Brain microvascular endothelial cell (primary cell): Measurements from ENCODE around the gene DBNDD2.

Experiments used
- DNase-seq: peaks from one replicate; pipeline ENCODE4 v3.0.0-alpha.2; 2020
- H3K27ac ChIP-seq: fragments of 250-450 bp; sonication (Bioruptor Pico); 2 replicates; pipeline ENCODE4 v1.5.1; 2020; ENCODE audit warnings: mild to moderate bottlenecking, moderate library complexity
- H3K27me3 ChIP-seq: fragments of 250-450 bp; sonication (Bioruptor Pico); replicated peaks from 2 replicates; pipeline ENCODE4 v1.5.1; 2020; ENCODE audit warnings: mild to moderate bottlenecking
- H3K36me3 ChIP-seq: fragments of 250-450 bp; sonication (Bioruptor Pico); replicated peaks from 2 replicates; pipeline ENCODE4 v1.5.1; 2020; ENCODE audit warnings: mild to moderate bottlenecking
- H3K4me3 ChIP-seq: 2 replicates; pipeline ENCODE4 v1.5.1; 2011; ENCODE audit warnings: low read depth, mild to moderate bottlenecking, control low read depth, low read length, moderate library complexity
- in situ Hi-C: cut with HindIII; loops from 2 replicates; pipeline ENCODE4 v1.10.0; 2017; ENCODE audit warnings: low sequenced_read_pairs, low pct_ligation_motif_present
- TF ChIP-seq, protein P1 (sequence below): IDR thresholded peaks from 2 replicates; pipeline ENCODE4 v1.5.1; 2011; ENCODE audit warnings: low read depth, mild to moderate bottlenecking, moderate library complexity, low read length, control low read depth, inconsistent platforms; ENCODE audit errors: missing control alignments

Gene DBNDD2

DNA sequence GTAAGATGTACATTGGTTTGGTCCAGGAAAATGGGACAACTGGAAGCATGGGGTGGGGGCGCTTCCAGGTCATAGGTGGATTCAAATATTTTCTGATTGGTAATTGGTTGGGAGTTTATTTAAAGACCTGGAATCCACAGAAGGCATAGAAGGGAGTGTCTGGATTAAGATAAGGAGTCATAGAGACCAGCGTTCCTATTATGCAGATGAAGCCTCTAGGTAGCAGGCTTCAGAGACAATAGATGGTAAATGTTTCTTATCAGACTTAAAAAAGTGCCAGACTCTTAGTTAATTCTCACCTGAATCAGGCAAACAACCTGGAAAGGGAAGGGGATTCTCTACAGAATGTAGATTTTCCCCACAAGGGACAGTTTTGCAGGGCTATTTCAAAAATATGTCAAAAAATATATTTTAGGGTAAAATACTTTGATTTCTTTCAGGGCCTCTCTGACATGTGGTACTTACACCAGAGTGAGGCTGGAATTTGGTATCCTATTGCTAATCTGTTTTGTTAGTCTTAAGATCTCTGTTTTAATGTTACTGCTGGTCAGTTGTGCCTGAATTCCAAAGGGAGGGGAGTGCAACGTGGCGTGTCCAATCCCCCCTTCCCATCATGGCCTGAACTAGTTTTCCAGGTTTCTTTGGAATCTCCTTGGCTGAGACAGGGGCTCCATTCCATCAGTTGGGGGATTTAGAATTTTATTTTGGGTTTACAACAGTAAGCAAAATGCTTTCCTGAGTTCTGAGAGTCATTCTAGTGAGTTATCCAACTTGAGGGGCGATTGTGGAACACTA is 33.0 kb downstream of the DBNDD2 start:
- Histone ChIP-seq H3K4me3 (no peak overlapping the region), H3K36me3 (no peaks in the 10 kb centered on the region), H3K27ac (no peak overlapping the region), H3K27me3 (no peaks in the 10 kb centered on the region)
- no peak for DNase-seq
- TF ChIP-seq, protein P1, sequence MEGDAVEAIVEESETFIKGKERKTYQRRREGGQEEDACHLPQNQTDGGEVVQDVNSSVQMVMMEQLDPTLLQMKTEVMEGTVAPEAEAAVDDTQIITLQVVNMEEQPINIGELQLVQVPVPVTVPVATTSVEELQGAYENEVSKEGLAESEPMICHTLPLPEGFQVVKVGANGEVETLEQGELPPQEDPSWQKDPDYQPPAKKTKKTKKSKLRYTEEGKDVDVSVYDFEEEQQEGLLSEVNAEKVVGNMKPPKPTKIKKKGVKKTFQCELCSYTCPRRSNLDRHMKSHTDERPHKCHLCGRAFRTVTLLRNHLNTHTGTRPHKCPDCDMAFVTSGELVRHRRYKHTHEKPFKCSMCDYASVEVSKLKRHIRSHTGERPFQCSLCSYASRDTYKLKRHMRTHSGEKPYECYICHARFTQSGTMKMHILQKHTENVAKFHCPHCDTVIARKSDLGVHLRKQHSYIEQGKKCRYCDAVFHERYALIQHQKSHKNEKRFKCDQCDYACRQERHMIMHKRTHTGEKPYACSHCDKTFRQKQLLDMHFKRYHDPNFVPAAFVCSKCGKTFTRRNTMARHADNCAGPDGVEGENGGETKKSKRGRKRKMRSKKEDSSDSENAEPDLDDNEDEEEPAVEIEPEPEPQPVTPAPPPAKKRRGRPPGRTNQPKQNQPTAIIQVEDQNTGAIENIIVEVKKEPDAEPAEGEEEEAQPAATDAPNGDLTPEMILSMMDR, result no peak
- in situ Hi-C loops, result no loop called here

DNA sequence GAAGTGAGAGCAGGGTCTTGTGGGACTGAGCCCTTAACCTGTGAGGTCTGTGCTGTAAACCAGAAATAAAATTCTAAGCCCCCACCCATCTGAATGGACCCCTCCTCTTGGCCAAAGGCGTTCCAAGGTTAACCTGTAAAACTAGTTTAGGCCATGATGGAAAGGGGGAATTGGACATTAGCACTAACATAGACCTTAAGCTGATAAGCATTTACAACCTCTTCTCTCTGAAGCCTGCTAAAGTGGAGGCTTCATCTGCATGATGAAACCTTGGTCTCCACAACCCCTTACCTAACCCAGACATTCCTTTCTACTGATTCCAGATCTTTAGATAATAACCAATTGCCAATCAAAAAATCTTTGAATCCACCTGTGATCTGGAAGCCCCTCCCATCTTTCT is 33.7 kb downstream of the DBNDD2 start:
- DNase-seq, result no peak
- in situ Hi-C loops, result no loop called here
- Histone ChIP-seq H3K36me3 (no peaks in the 10 kb centered on the region), H3K27ac (no peak overlapping the region), H3K4me3 (no peak overlapping the region), H3K27me3 (no peaks in the 10 kb centered on the region)
- TF ChIP-seq, protein P1, result no peak

DNA sequence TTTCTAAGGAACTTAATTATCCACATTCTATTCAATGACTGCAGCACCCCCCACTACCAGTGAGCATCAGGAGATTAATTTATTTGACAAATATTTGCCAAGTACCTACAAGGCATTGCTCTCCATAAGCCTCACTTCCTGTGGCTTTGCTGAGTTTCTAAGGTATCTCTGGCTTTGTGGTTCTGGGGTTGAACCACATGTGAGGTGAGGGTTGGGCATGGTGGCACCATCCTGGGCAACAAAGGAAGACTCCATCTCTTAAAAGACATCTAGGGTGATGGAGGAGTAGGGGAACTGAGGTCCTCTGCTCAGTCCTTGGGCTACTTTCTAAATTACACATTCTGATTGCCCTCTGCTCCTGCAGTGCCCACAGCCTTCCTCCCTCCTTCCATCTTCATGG is 36.0 kb downstream of the DBNDD2 start:
- H3K27ac ChIP-seq, result no peak overlapping the region
- no peak for DNase-seq
- H3K27me3 ChIP-seq, result no peaks in the 10 kb centered on the region
- TF ChIP-seq, protein P1, result no peak
- in situ Hi-C loops, result no loop called here
- H3K36me3 ChIP-seq, result no peaks in the 10 kb centered on the region
- no peak overlapping the region for H3K4me3 ChIP-seq

DNA sequence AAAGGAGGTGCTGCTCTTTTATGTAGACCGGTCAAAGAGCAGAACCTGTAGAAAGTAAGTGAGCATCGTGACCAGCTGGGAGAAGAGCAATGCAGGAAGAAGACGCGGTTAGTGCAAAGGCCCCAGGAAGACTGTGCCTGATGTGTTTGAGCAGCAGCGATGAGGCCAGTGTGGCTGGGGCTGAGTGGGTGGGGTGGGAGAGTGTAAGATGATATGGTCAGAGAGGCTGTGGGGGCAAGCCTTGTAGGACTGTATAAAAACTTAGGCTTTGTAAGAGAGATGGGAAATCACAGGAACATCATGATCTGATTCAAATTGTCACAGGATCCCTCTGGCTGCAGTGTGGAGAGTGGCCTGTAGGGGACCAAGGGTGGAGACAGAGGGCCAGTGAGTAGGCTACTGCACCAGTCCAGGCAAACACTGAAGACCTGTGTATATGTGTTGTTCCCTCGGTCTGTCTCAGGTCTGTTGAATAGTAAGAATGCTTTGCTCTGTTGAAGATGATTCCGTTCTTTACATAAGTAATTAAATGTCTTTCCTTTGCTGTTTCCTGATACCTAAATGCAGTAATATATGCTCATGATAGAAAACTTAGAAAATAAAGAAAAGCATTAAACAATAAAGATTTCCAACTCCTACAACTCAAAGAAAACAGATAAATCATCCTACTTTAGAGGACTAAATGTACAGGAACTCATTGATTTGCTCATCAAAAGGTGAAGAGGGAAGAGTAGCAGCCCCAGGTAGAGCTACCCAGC is 37.9 kb downstream of the DBNDD2 start:
- TF ChIP-seq, protein P1, result peak; percentile 80
- Histone ChIP-seq H3K27ac (no peak overlapping the region), H3K27me3 (no peaks in the 10 kb centered on the region), H3K4me3 (no peak overlapping the region), H3K36me3 (no peaks in the 10 kb centered on the region)
- in situ Hi-C loops, result no loop called here
- no peak for DNase-seq

DNA sequence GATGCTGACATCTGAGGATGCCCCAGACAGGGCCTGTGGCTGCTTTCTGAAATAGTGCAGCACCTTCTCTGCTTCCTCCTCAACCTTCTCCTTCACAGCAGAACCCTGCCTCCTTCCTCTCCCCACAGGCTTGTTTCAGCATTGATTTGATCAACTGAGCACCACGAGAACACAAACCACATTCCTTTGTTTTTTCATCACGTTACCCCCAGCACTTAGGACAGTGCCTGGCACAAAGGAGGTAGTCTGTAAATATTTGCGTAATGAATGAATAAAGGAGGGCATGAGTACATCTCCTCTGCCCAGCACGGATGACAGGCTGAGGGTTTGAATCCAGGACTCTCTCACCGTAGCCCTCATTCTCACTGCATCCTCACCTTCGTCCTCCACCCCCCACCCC is 40.2 kb downstream of the DBNDD2 start:
- H3K27me3 ChIP-seq, result no peaks in the 10 kb centered on the region
- no peak for DNase-seq
- no peaks in the 10 kb centered on the region for H3K36me3 ChIP-seq
- TF ChIP-seq, protein P1, result no peak
- H3K27ac ChIP-seq, result no peak overlapping the region
- in situ Hi-C loops, result no loop called here
- H3K4me3 ChIP-seq, result no peak overlapping the region

DNA sequence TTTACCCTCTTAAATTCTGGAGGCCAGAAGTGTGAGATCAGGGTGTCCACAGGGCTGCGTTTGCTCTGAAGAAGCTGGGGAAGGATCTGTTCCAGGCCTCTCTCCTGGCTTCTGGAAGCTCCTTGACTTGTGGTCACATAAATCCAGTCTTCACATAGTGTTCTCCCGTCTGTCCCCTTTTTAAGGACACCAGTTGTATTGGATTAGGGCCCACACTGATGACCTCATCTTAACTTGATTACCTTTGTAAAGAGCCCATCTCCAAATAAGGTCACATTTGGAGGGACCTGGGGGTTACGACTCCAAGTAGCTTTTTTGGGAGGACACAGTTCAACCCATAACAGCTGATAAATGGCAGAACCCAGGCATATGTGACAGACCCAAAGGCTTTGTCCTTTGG is 41.4 kb downstream of the DBNDD2 start:
- Histone ChIP-seq H3K27ac (no peak overlapping the region), H3K36me3 (no peaks in the 10 kb centered on the region), H3K27me3 (no peaks in the 10 kb centered on the region), H3K4me3 (no peak overlapping the region)
- TF ChIP-seq, protein P1, result no peak
- in situ Hi-C loops, result no loop called here
- DNase-seq, result no peak
